GM12878 (cell line): ENCODE results near the gene LRP1. TPM values are rescaled to one million over a fixed set of nuclear protein-coding genes. Genes with fewer than 3 reads are reported as not detected.

ENCODE experiments used
- ATAC-seq: fragments of 200-7000 bp; cut with Tn5 transposase; 3 replicates; pipeline ENCODE4 v1.9.1; 2020; ENCODE audit warnings: mild to moderate bottlenecking, moderate library complexity
- BruUV-seq: library from RNA; stranded (reverse); fragments of 400-500 nt; replicated peaks from 2 replicates; lab custom pipeline; 2021; lab: Mats Ljungman, UMichigan
- CTCF ChIA-PET: fragments of 300-600 bp; sonication (Branson Sonifier 250); formaldehyde crosslinking; extraction: SDS; loops from one replicate; lab custom pipeline; 2021; ENCODE audit warnings: inconsistent platforms; lab: Yijun Ruan, JAX
- POLR2A ChIA-PET: fragments of 350-600 bp; formaldehyde crosslinking; extraction: SDS; loops from one replicate; lab custom pipeline; 2021; ENCODE audit warnings: inconsistent platforms; lab: Charles Lee
- RAD21 ChIA-PET: fragments of 300-600 bp; sonication (Branson Sonifier 250); formaldehyde crosslinking; loops from one replicate; lab custom pipeline; 2023; ENCODE audit warnings: antibody characterized with exemption; ENCODE audit not compliant: unreplicated experiment; lab: Charles Lee
- SMC1A ChIA-PET: fragments of 300-600 bp; sonication (Branson Sonifier 250); formaldehyde crosslinking; loops from one replicate; lab custom pipeline; 2023; ENCODE audit not compliant: unreplicated experiment, uncharacterized antibody; lab: Charles Lee
- DNase-seq: peaks from one replicate; pipeline ENCODE4 v3.0.0-alpha.2; 2011; ENCODE audit warnings: low read depth, low spot score
- FAIRE-seq: peaks from 3 replicates; lab custom pipeline; 2011; peaks lifted over from hg19 to GRCh38; lab: Jason Lieb, UNC
- H2AFZ ChIP-seq: 2 replicates; pipeline ENCODE4 v1.6.0; 2011; ENCODE audit warnings: low read depth, low read length, control low read depth; ENCODE audit not compliant: control insufficient read depth
- H3K27ac ChIP-seq: 2 replicates; pipeline ENCODE4 v1.5.1; 2011; ENCODE audit warnings: control low read depth; ENCODE audit not compliant: control insufficient read depth, insufficient read depth
- H3K27me3 ChIP-seq, 2 experiments: replicated peaks in 1 of 2; 2 replicates each; pipeline versions ENCODE4 v1.6.0 to v1.6.1; 2011; ENCODE audit warnings: low read length in 1 of 2; ENCODE audit not compliant: control insufficient read depth in 2 of 2, insufficient read depth in 2 of 2
- H3K36me3 ChIP-seq, 2 experiments: 2 replicates each; pipeline ENCODE4 v1.5.1; 2011; ENCODE audit warnings: low read length in 1 of 2; ENCODE audit not compliant: control insufficient read depth in 2 of 2, insufficient read depth in 2 of 2
- H3K4me1 ChIP-seq: 2 replicates; pipeline ENCODE4 v1.6.1; 2011; ENCODE audit warnings: mild to moderate bottlenecking, low read length, moderate library complexity, mixed read lengths; ENCODE audit not compliant: control insufficient read depth, insufficient read depth
- H3K4me2 ChIP-seq: 2 replicates; pipeline ENCODE4 v1.6.0; 2011; ENCODE audit warnings: control low read depth; ENCODE audit not compliant: control insufficient read depth, insufficient read depth
- H3K4me3 ChIP-seq: fragments of 200-600 bp; sonication (generic); 2 replicates; pipeline ENCODE4 v1.5.1; 2016
- H3K79me2 ChIP-seq: 2 replicates; pipeline ENCODE4 v1.6.0; 2011; ENCODE audit warnings: low read length; ENCODE audit not compliant: control insufficient read depth, insufficient read depth
- H3K9ac ChIP-seq: 2 replicates; pipeline ENCODE4 v1.8.0; 2011; ENCODE audit warnings: low read length, control low read depth, mixed read lengths; ENCODE audit not compliant: control insufficient read depth, insufficient read depth
- H3K9me3 ChIP-seq: replicated peaks from 3 replicates; pipeline ENCODE4 v1.5.1; 2011; ENCODE audit warnings: mild to moderate bottlenecking, low read length; ENCODE audit not compliant: control insufficient read depth, insufficient read depth
- H4K20me1 ChIP-seq: 2 replicates; pipeline ENCODE4 v1.6.0; 2011; ENCODE audit not compliant: control insufficient read depth, insufficient read depth
- ATF7 ChIP-seq: fragments of 450-650 bp; IDR thresholded peaks from 2 replicates; pipeline ENCODE4 v1.6.1; 2016; ENCODE audit warnings: low read depth, mild to moderate bottlenecking
- BCL3 ChIP-seq: IDR thresholded peaks from 2 replicates; pipeline ENCODE4 v1.6.1; 2011; ENCODE audit warnings: borderline replicate concordance, low read depth, mild to moderate bottlenecking, moderate library complexity, low read length; ENCODE audit not compliant: insufficient read depth, poor library complexity, severe bottlenecking
- FOXM1 ChIP-seq: IDR thresholded peaks from 2 replicates; pipeline ENCODE4 v1.6.1; 2012; ENCODE audit warnings: low read depth, mild to moderate bottlenecking, inconsistent platforms, low read length, moderate library complexity
- HDAC2 ChIP-seq: fragments of 200-600 bp; sonication (generic); IDR thresholded peaks from 2 replicates; pipeline ENCODE4 v1.6.1; 2017
- MAX ChIP-seq: IDR thresholded peaks from 2 replicates; pipeline ENCODE4 v1.6.1; 2012; ENCODE audit warnings: low read depth, low read length, improper control_type of control experiment
- MTA3 ChIP-seq: IDR thresholded peaks from 2 replicates; pipeline ENCODE4 v1.6.1; 2012; ENCODE audit warnings: low read length, inconsistent platforms, borderline replicate concordance
- PAX5 ChIP-seq: IDR thresholded peaks from 2 replicates; pipeline ENCODE4 v1.6.1; 2011; ENCODE audit warnings: low read depth, low read length, borderline replicate concordance
- POLR2A ChIP-seq: IDR thresholded peaks from 2 replicates; pipeline ENCODE4 v1.6.1; 2011; ENCODE audit warnings: low read depth, mild to moderate bottlenecking, low read length
- SMAD5 ChIP-seq: IDR thresholded peaks from 2 replicates; pipeline ENCODE4 v1.6.1; 2016; ENCODE audit warnings: antibody characterized with exemption, low read depth
- STAT3 ChIP-seq: IDR thresholded peaks from 2 replicates; pipeline ENCODE4 v1.6.1; 2011; ENCODE audit warnings: low read depth, low read length, improper control_type of control experiment
- TCF12 ChIP-seq: IDR thresholded peaks from 2 replicates; pipeline ENCODE4 v1.6.1; 2011; ENCODE audit warnings: low read depth, mild to moderate bottlenecking, low read length
- WRNIP1 ChIP-seq: IDR thresholded peaks from 2 replicates; pipeline ENCODE4 v1.6.1; 2011; ENCODE audit warnings: low read depth, low read length, improper control_type of control experiment, borderline replicate concordance
- WGBS: methylation state at CpG from one replicate; pipeline ENCODE4 v1.1.6; 2016; ENCODE audit warnings: low lambda C conversion rate; ENCODE audit not compliant: insufficient replicate concordance, insufficient coverage; ENCODE audit errors: missing lambda C conversion rate; 5-methylcytosine and 5-hydroxymethylcytosine counted together
- in situ Hi-C: fragments of 300-500 bp; cut with MboI; formaldehyde crosslinking; loops from 9 replicates; pipeline ENCODE4 v1.14.3; 2018; ENCODE audit warnings: mixed read lengths
- intact Hi-C: fragments of 100-400 bp; cut with micrococcal nuclease; formaldehyde crosslinking; loops from one replicate; pipeline ENCODE4 v1.14.2; 2022; ENCODE audit not compliant: unreplicated experiment
- polyA plus RNA-seq, 11 experiments: library from polyadenylated mRNA; depleted of rRNA in 4 of 11; unstranded in 6 of 11; stranded (reverse) in 5 of 11; fragments of >200 nt; fragmentation: Nextera tagmentation in 4 of 11; fragmentation: Illumina TruSeq in 1 of 11; extraction: Ambion mirVana in 4 of 11; extraction: Trizol in 1 of 11; gene quantifications; 1 replicate in 1 of 11; 2 replicates in 10 of 11; pipeline versions ENCODE4 v1.2.1 to v1.2.3, GENCODE V29; 2011 to 2016; ENCODE audit warnings: inconsistent platforms in 2 of 11, missing spikeins in 2 of 11, low read depth in 1 of 11
- total RNA-seq, 4 experiments: library from RNA; depleted of rRNA in 3 of 4; stranded (reverse); fragments of >200 nt in 3 of 4; fragmentation: Illumina TruSeq in 1 of 4; extraction: Trizol in 1 of 4; gene quantifications; 2 replicates each; pipeline versions ENCODE4 v1.2.1 to v1.2.3, GENCODE V29; 2013 to 2021

The LRP1 gene
- total and polyA plus RNA-seq, 10 of the 15 experiments (the other 5 are each of a cell fraction or from before 2014, with no cell fraction given), result under 0.01 to 1.1 (median 0.20) TPM; not detected in 2

GRCh38 chr12:57095440-57095839 lies 32.8 kb upstream of the LRP1 start:
- ChIA-PET SMC1A (interaction anchor here (1.7 to 10.4 kb wide), 3 partner anchors 13 to 24 kb away, joined by 4 to 169 read pairs (median 120); partner anchors contain the start of gene STAT6), RAD21 (interaction anchor here (5.1 kb wide), 1 partner anchor 15 kb away, joined by 125 read pairs; the partner anchor contains the start of gene STAT6), CTCF (interaction anchor here (1.0 to 4.2 kb wide), 3 partner anchors 14 to 26 kb away, joined by 3 to 22 read pairs (median 14); partner anchors contain the start of gene STAT6), POLR2A (interaction anchor here (1.0 to 7.6 kb wide), 4 partner anchors 15 to 30 kb away, joined by 3 to 74 read pairs (median 21); partner anchors contain the start of genes NEMP1 and STAT6)
- no peak overlapping the region for H2AFZ ChIP-seq
- no peak for FAIRE-seq
- no peaks in the 10 kb centered on the region for H3K27me3 ChIP-seq
- in situ Hi-C loops, result no loop called here
- no peaks in the 10 kb centered on the region for H3K9me3 ChIP-seq
- no peak overlapping the region for H3K4me2 ChIP-seq
- no peak overlapping the region for H3K4me3 ChIP-seq
- H3K79me2 ChIP-seq, result peaks cover 21% of the 10 kb centered on the region
- 0 out of 2 replicates have a peak, but pooled peaks have one; percentile 24 for TF ChIP-seq POLR2A
- no peak for TF ChIP-seq FOXM1
- no peak for TF ChIP-seq MTA3
- no peak for TF ChIP-seq STAT3
- H3K36me3 ChIP-seq, result peaks cover 17 to 35% of the 10 kb centered on the region in 2 experiments
- no peaks in the 10 kb centered on the region for H4K20me1 ChIP-seq
- peaks cover 35% of the 10 kb centered on the region for H3K4me1 ChIP-seq
- DNase-seq, result no peak
- intact Hi-C loops, result no loop called here
- no peak overlapping the region for H3K9ac ChIP-seq
- no peak for ATAC-seq
- H3K27ac ChIP-seq, result peak overlapping the region; percentile 33
- 96% methylated on average over 3 of the region's 3 CpGs for WGBS
- no TSS peak for BruUV-seq

GRCh38 chr12:57096099-57096572 lies 32.1 kb upstream of the LRP1 start:
- Histone ChIP-seq H3K9me3 (no peaks in the 10 kb centered on the region), H3K4me3 (no peak overlapping the region), H3K27me3 (no peaks in the 10 kb centered on the region), H2AFZ (no peak overlapping the region), H3K27ac (peak overlapping the region; percentile 38; the same call in 1 of the 2 replicates), H3K79me2 (peaks cover 14% of the 10 kb centered on the region), H3K4me1 (peaks cover 28% of the 10 kb centered on the region), H3K36me3 (peaks cover 15 to 34% of the 10 kb centered on the region in 2 experiments), H3K9ac (no peak overlapping the region), H3K4me2 (no peak overlapping the region), H4K20me1 (no peaks in the 10 kb centered on the region)
- ATAC-seq (no peak), FAIRE-seq (no peak), DNase-seq (no peak)
- BruUV-seq, result no TSS peak
- intact Hi-C loops (no loop called here), in situ Hi-C loops (no loop called here)
- ChIA-PET RAD21 (interaction anchor here (0.8 to 5.1 kb wide), 2 partner anchors 14 to 338 kb away, joined by 3 to 125 read pairs; partner anchors contain the start of gene STAT6), SMC1A (interaction anchor here (9.2 to 10.4 kb wide), 2 partner anchors 13 to 25 kb away, joined by 120 to 169 read pairs; partner anchors contain the start of gene STAT6), POLR2A (interaction anchor here (2.0 to 7.6 kb wide), 3 partner anchors 15 to 24 kb away, joined by 7 to 74 read pairs (median 35); partner anchors contain the start of genes NEMP1 and STAT6), CTCF (interaction anchor here (0.7 to 4.2 kb wide), 5 partner anchors 11 to 31 kb away, joined by 3 to 22 read pairs (median 3); partner anchors contain the start of gene STAT6)
- TF ChIP-seq SMAD5 (0 out of 2 replicates have a peak, but pooled peaks have one; percentile 10), WRNIP1 (no peak), PAX5 (no peak), MAX (no peak), FOXM1 (no peak), ATF7 (no peak), BCL3 (peak; percentile 25), TCF12 (no peak), POLR2A (peak; percentile 56), HDAC2 (no peak)
- 93% methylated on average over 6 of the region's 6 CpGs for WGBS
